ENCODE data around the gene GTF2H4.

The GTF2H4 gene

GRCh38 chr6:30951907-30952469, 44.0 kb downstream of the GTF2H4 start:
- no peaks in the 10 kb centered on the region for H3K9me2 ChIP-seq (replicated peaks; ENCODE audit: insufficient read depth, low read length)
- H3K4me3 ChIP-seq (ENCODE audit: insufficient read depth, low read length, poor library complexity, severe bottlenecking), result no peak overlapping the region
- H2AFZ ChIP-seq (ENCODE audit: low read depth, low read length, severe bottlenecking), result no peak overlapping the region
- no peaks in the 10 kb centered on the region for H3K27me3 ChIP-seq (ENCODE audit: low read length)
- H3K79me2 ChIP-seq (ENCODE audit: insufficient read depth, low read length), result no peaks in the 10 kb centered on the region
- no peaks in the 10 kb centered on the region for H3K9me3 ChIP-seq (ENCODE audit: insufficient read depth, low read length)
- no peak overlapping the region for H3K27ac ChIP-seq (ENCODE audit: low read depth, low read length)
- H3K9ac ChIP-seq (ENCODE audit: low read length), result no peak overlapping the region
- no peak overlapping the region for H3K4me2 ChIP-seq (ENCODE audit: low read depth, low read length, poor library complexity, severe bottlenecking)
- H3K36me3 ChIP-seq (ENCODE audit: low read length), result no peaks in the 10 kb centered on the region
- H4K20me1 ChIP-seq (ENCODE audit: low read depth, low read length), result no peaks in the 10 kb centered on the region
- TF ChIP-seq CTCF (IDR thresholded peaks at IDR 0.05; ENCODE audit: insufficient read depth, low read length, poor library complexity, severe bottlenecking) (no peak), EZH2phosphoT487 (conservative IDR thresholded peaks at IDR 0.05; ENCODE audit: low read length) (no peak)
- no peaks in the 10 kb centered on the region for H3F3A ChIP-seq (ENCODE audit: insufficient read depth)

- Histone ChIP-seq H3K4me3 (ENCODE audit: insufficient read depth, low read length, poor library complexity, severe bottlenecking) (no peak overlapping the region), H3K9me3 (ENCODE audit: insufficient read depth, low read length) (no peaks in the 10 kb centered on the region), H3K9ac (ENCODE audit: low read length) (peak overlapping the region; percentile 30), H3K79me2 (ENCODE audit: insufficient read depth, low read length) (no peaks in the 10 kb centered on the region), H3K9me2 (replicated peaks; ENCODE audit: insufficient read depth, low read length) (no peaks in the 10 kb centered on the region), H3K27ac (ENCODE audit: low read depth, low read length) (no peak overlapping the region), H3F3A (ENCODE audit: insufficient read depth) (no peaks in the 10 kb centered on the region), H2AFZ (ENCODE audit: low read depth, low read length, severe bottlenecking) (peak overlapping the region; percentile 92), H3K36me3 (ENCODE audit: low read length) (no peaks in the 10 kb centered on the region), H3K27me3 (ENCODE audit: low read length) (no peaks in the 10 kb centered on the region), H4K20me1 (ENCODE audit: low read depth, low read length) (no peaks in the 10 kb centered on the region), H3K4me2 (ENCODE audit: low read depth, low read length, poor library complexity, severe bottlenecking) (peak overlapping the region; percentile 52)
- no peak for TF ChIP-seq EZH2phosphoT487 (conservative IDR thresholded peaks at IDR 0.05; ENCODE audit: low read length)
- no peak for TF ChIP-seq CTCF (IDR thresholded peaks at IDR 0.05; ENCODE audit: insufficient read depth, low read length, poor library complexity, severe bottlenecking)
Measured at GRCh38 chr6:30954631-30955366, 46.8 kb downstream of the GTF2H4 start.

GRCh38 chr6:30955367-30956042, 47.5 kb downstream of the GTF2H4 start:
- Histone ChIP-seq H3K27me3 (ENCODE audit: low read length) (no peaks in the 10 kb centered on the region), H3K4me2 (ENCODE audit: low read depth, low read length, poor library complexity, severe bottlenecking) (peak overlapping the region; percentile 52), H3K9me3 (ENCODE audit: insufficient read depth, low read length) (no peaks in the 10 kb centered on the region), H3K9ac (ENCODE audit: low read length) (peak overlapping the region; percentile 30), H3K79me2 (ENCODE audit: insufficient read depth, low read length) (no peaks in the 10 kb centered on the region), H3K36me3 (ENCODE audit: low read length) (no peaks in the 10 kb centered on the region), H3F3A (ENCODE audit: insufficient read depth) (no peaks in the 10 kb centered on the region), H4K20me1 (ENCODE audit: low read depth, low read length) (no peaks in the 10 kb centered on the region), H3K4me3 (ENCODE audit: insufficient read depth, low read length, poor library complexity, severe bottlenecking) (peak overlapping the region; percentile 30), H3K9me2 (replicated peaks; ENCODE audit: insufficient read depth, low read length) (no peaks in the 10 kb centered on the region), H3K27ac (ENCODE audit: low read depth, low read length) (no peak overlapping the region), H2AFZ (ENCODE audit: low read depth, low read length, severe bottlenecking) (peak overlapping the region; percentile 92)
- no peak for TF ChIP-seq EZH2phosphoT487 (conservative IDR thresholded peaks at IDR 0.05; ENCODE audit: low read length)
- no peak for TF ChIP-seq CTCF (IDR thresholded peaks at IDR 0.05; ENCODE audit: insufficient read depth, low read length, poor library complexity, severe bottlenecking)

Measured in SU-DHL-6 (cell line).